ENCODE data around the gene FHIT.

FHIT gene

DNA sequence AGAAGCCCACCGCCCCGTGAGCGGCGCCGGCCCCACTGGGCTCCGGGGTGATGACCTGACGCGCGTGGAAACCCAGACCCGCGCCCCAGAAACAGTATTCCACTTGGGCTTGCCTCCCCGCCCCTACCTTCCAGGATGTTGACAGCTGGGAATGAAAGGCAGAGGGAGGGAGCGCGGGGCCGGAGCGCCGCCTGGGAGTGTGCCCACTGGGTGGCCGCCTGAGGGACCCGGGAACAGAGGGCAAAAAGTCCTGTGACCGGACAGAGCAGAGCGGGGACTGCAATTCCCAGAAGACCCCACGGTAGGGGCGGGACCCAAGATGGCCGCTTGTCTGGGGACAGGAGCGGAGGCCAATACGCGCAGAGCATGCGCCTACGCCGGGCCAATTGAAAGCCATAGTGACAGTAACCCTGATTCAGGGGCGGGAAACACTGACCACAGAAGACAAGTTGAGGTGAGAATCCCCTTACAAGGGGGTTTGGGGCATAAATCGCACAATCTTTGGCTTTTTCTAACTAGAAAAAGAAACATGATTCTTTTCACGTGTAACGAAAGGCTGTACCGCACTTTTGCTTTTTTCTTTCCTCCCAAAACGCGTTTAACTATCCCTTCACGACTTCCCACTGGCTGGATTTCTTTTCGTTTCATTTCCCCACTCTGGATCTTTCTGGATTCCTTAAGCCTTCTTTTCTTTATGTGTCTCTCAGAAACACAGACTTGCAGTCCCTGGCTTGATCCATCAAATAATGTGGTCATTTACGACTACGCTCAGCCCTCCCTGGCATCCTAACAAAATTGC is at the start of gene FHIT:
TSS of gene FHIT (minus strand) at position 279 of the 799 bp plus-strand sequence.
- DNase-seq, result peak; percentile 54 to 95 (median 92)

GRCh38 chr3:61300786-61301185 is 49.5 kb upstream of the FHIT start:
- DNase-seq, result no peak

- no peak for DNase-seq
Measured at GRCh38 chr3:61300006-61300380, 48.7 kb upstream of the FHIT start.

DNA sequence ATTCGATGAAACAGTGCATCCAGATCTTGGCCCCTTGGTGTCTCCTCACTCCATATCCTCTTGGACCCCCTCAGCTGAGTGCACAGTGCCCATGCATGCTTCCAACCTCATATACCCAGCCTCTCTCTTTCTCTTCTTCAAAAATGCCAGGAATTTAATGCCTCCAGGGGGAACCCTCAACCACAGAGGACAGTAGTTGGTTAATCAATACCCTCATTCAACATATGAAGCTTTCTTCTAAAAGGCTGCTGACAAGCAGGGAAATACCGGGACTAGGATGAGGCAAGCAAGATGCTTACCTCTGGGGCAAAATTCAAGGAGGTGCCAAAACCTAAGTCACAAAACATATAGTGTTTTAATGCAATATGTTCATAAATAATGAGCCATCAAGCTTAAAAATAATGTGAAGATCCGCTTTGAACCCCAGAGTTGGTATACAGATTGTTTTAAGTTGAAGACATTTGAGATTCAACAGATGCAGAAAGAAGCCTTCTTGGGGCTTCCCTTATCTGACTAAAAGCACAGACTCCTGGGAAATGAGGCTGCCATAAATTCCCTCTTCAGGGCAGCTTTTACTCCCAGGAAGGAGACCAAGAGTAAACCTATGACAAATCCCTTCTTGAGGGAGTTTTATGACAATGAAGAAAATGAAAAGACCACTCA is 48.2 kb upstream of the FHIT start:
- no peak for DNase-seq

DNA sequence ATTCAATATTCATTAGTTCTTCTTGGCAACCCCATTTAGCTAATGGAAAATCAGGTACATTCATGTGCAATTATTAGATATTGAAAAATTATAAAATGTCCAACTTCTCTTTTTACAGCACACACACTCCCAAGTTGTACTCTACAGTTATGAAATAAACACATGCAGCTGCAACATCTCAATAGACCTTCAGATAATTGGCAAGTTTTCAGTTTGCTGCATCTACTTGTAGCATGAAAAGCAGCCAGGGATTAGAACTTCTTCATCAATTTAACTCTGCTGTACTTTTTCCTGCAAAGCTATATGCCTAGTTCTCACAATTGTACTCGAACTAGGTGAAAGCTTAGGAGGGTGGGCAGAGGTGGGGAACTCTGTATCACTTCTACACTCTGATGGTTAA is 46.6 kb upstream of the FHIT start:
- DNase-seq, result no peak

DNA sequence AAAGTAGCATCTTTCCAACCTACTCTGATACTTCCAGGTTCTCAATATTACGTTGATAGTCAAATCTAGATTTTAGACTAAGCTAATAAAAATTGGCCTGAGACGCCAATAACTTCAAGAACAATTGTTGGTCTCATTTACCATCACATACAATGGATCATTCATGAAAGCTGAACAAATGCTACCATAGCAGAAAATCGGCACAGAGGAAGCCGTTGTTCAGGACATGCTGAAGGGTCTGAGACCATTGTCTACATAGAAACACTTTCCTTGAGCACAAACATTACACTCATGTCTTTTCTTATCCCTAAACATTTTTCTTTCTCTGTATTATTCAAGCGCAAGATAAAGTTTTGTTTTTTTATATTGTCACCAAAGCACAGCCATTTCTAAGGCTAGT is 37.2 kb upstream of the FHIT start:
- peak in 6 of 14 donors; percentile 1 to 26 (median 12) for DNase-seq

DNA sequence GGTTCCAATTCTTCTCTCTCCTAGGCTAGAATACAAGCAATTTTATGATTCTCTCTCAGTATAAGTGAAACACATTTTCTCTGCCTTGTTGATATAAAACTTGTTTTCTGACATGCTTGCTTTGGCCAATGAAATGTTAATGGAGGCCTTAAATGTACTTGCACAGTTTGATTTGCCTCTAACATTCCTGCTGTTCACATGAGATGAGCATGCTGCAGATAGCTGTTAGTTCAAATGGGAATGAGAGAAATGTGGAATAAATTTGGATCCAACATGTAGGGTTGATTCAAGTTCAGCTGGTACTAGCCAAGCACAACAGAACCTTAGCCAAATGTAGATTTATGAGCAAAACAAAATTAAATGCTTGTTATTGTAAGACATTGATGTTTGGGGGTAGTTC is 32.6 kb upstream of the FHIT start:
- no peak for DNase-seq

GRCh38 chr3:61278713-61279112 is 27.5 kb upstream of the FHIT start:
- no peak for DNase-seq

DNA sequence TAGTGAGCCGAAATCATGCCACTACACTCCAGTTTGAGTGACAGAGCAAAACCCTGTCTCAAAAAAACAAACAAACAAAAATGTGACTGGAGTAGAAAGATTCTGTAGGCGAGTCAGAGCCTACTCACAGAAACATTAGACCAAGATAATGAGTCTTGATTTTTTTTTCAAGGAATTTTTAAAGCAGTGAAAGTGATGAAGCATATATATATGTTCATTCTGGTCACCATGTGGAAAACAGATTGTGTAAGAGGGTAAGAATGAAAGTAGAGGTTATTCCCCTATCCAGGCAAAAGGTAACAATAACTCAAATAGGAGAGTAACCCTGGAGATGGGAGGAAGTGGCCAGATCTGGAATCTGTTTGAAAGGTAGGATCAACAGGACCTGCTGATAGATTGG is 26.2 kb upstream of the FHIT start:
- no peak for DNase-seq

GRCh38 chr3:61269435-61269834 is 18.2 kb upstream of the FHIT start:
- DNase-seq, result no peak

- DNase-seq, result no peak
Measured at GRCh38 chr3:61268644-61269043, 17.4 kb upstream of the FHIT start.

- DNase-seq, result no peak
Measured at GRCh38 chr3:61264281-61264680, 13.0 kb upstream of the FHIT start.

DNA sequence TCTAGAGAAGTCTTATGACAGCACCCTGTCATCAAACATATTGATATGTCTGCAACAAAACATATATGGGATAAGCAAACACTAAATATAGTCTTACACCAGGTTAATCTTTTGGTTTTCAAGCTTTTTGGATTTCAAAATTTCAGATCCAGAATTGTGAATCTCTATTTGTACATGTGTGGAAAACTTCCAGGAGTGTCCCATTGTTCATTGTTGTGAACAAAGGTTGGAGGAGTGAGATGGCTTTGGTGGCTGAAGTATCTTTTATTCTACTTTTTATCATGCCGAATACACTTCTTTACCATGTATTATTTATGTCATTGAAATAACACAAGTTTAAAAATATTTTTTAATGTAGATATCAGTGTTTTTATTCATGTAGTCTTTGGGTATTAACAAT is 5.9 kb upstream of the FHIT start:
- no peak for DNase-seq

GRCh38 chr3:61253756-61254155 is 2.5 kb upstream of the FHIT start:
- DNase-seq, result no peak

- DNase-seq, result no peak
Measured at GRCh38 chr3:61252836-61253235, 1.6 kb upstream of the FHIT start.

GRCh38 chr3:61250784-61251173 is 473 bp downstream of the FHIT start:
- DNase-seq, result peak in 3 of 14 donors; percentile 46 to 68 (median 61)

GRCh38 chr3:61248496-61248895 is 2.8 kb downstream of the FHIT start:
- no peak for DNase-seq

DNA sequence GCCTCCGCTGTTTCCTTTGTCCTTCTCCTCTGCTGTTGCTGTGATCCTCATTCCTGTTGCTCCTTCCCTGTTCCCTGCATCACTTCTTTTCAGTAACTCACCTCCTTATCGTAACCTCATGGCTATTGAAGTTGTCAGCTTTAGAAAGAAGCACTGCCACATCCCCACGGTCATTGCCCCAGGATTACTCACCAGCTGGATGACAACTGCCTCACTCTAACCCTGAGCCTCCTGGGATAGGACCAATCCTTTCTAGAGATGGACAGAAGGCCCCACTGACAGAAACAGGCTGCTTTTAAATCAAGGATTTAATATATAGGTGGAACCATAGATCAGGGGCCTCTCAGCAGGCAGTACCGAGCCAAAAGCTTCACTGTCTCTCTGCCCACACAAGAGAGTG is 4.1 kb downstream of the FHIT start:
- DNase-seq, result no peak

GRCh38 chr3:61239871-61240270 is 11.4 kb downstream of the FHIT start:
- DNase-seq, result no peak

- DNase-seq, result no peak
Measured at GRCh38 chr3:61237858-61238257, 13.4 kb downstream of the FHIT start.

- DNase-seq, result no peak
Measured at GRCh38 chr3:61236556-61236955, 14.7 kb downstream of the FHIT start.

DNA sequence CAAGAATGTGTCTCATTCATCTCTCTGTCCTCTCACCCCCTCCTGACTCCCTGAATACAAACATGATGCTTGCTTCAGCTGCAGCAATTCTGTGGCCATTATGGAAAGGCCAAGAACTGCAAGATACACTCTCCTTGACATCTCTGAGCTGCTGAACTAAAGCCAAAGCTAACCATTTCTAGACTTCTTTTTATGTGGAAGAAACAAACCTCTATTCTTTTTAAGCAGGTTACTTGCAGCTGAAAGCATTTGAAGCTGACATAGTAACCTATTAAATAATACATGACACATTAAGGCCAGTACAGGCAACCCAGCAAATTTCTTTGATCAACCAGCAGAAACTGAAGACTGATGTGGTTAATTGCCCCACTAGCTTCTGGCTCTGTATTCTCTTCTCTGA is 17.5 kb downstream of the FHIT start:
- DNase-seq, result no peak

- DNase-seq, result no peak
Measured at GRCh38 chr3:61231693-61232092, 19.6 kb downstream of the FHIT start.

- DNase-seq, result no peak
Measured at GRCh38 chr3:61227799-61228198, 23.5 kb downstream of the FHIT start.

All from C1 segment of cervical spinal cord (tissue), 14 donors.